DMS79 (cell line): ENCODE data around the gene DRAM2.

Experiments
- DNase-seq: peaks from one replicate; lab custom pipeline; 2025; lab: John Stamatoyannopoulos, UW

The DRAM2 gene

GRCh38 chr1:111139956-111140679 is at the start of gene DRAM2, which contains the start of gene CEPT1:
TSS of gene DRAM2 (minus strand) at chr1:111140093. CDS start at chr1:111131554, 8,539 bp downstream.
TSS of gene CEPT1 (plus strand) at chr1:111140223. CDS start at chr1:111147715, 7,492 bp downstream.
- peak; percentile 82 for DNase-seq

- no peak for DNase-seq
Observed at GRCh38 chr1:111184663-111185062, 44.8 kb upstream of the DRAM2 start.

GRCh38 chr1:111183308-111184069 is 43.6 kb upstream of the DRAM2 start:
- peak; percentile 35 for DNase-seq

- DNase-seq = no peak
Observed at GRCh38 chr1:111182052-111182451, 42.2 kb upstream of the DRAM2 start.

GRCh38 chr1:111179968-111180533 is 40.2 kb upstream of the DRAM2 start:
- no peak for DNase-seq

GRCh38 chr1:111176678-111177077 is 36.8 kb upstream of the DRAM2 start:
- DNase-seq = no peak

GRCh38 chr1:111175349-111175748 is 35.5 kb upstream of the DRAM2 start:
- no peak for DNase-seq

GRCh38 chr1:111174070-111174469 is 34.2 kb upstream of the DRAM2 start:
- no peak for DNase-seq

- no peak for DNase-seq
Observed at GRCh38 chr1:111172463-111172862, 32.6 kb upstream of the DRAM2 start.

- no peak for DNase-seq
Observed at GRCh38 chr1:111164151-111164550, 24.3 kb upstream of the DRAM2 start.

GRCh38 chr1:111163363-111163762 is 23.5 kb upstream of the DRAM2 start:
- DNase-seq = no peak

GRCh38 chr1:111162488-111162880 is 22.6 kb upstream of the DRAM2 start:
- no peak for DNase-seq

- DNase-seq = no peak
Observed at GRCh38 chr1:111161843-111162487, 22.1 kb upstream of the DRAM2 start.

- DNase-seq = no peak
Observed at GRCh38 chr1:111157431-111157830, 17.5 kb upstream of the DRAM2 start.

- DNase-seq = no peak
Observed at GRCh38 chr1:111154021-111154999, 14.4 kb upstream of the DRAM2 start.

GRCh38 chr1:111151838-111152237 is 11.9 kb upstream of the DRAM2 start:
- no peak for DNase-seq

- DNase-seq = no peak
Observed at GRCh38 chr1:111148376-111148881, 8.5 kb upstream of the DRAM2 start.

GRCh38 chr1:111147948-111148347 is 8.1 kb upstream of the DRAM2 start:
- no peak for DNase-seq

GRCh38 chr1:111145963-111146768 is 6.3 kb upstream of the DRAM2 start:
- DNase-seq = no peak

GRCh38 chr1:111145542-111145941 is 5.6 kb upstream of the DRAM2 start:
- DNase-seq = no peak
